SK-N-SH (cell line): ENCODE results near the gene ALDOA. TPM values are rescaled to one million over a fixed set of nuclear protein-coding genes. Genes with fewer than 3 reads are reported as not detected.
A peak's percentile ranks its signal among the peaks of the same experiment; 100 is the strongest.

Experiments used
- CTCF ChIA-PET: fragments of 300-600, 350-600 bp; formaldehyde crosslinking; extraction: SDS; loops from one replicate; lab custom pipeline; 2021; lab: Yijun Ruan, JAX
- POLR2A ChIA-PET: fragments of 350-600 bp; sonication (Branson Sonifier 250); formaldehyde crosslinking; extraction: SDS; loops from one replicate; lab custom pipeline; 2020; ENCODE audit warnings: antibody characterized with exemption, inconsistent platforms; lab: Yijun Ruan, JAX
- DNase-seq: peaks from one replicate; pipeline ENCODE4 v3.0.0; 2012
- H2AFZ ChIP-seq: fragments of 200-600 bp; sonication (generic); 2 replicates; pipeline ENCODE4 v1.8.1; 2016; ENCODE audit warnings: antibody characterized with exemption, mild to moderate bottlenecking, low read depth
- H3F3A ChIP-seq: fragments of 200-600 bp; sonication (generic); replicated peaks from 2 replicates; pipeline ENCODE3; 2016; ENCODE audit warnings: antibody characterized with exemption, mild to moderate bottlenecking; ENCODE audit not compliant: insufficient read depth
- H3K27ac ChIP-seq, 2 experiments: fragments of 200-500 bp in 1 of 2; fragments of 200-600 bp in 1 of 2; sonication (Bioruptor generic) in 1 of 2; sonication (generic), shearing (Covaris generic) in 1 of 2; 2 replicates each; pipeline versions ENCODE4 v1.5.1 to v1.6.1; 2014 to 2016; ENCODE audit warnings: low read depth in 2 of 2, inconsistent platforms in 1 of 2, low read length in 1 of 2, mild to moderate bottlenecking in 1 of 2, mixed read lengths in 1 of 2
- H3K27me3 ChIP-seq: fragments of 200-600 bp; sonication (generic), shearing (Covaris generic); 2 replicates; pipeline ENCODE4 v1.6.1; 2016; ENCODE audit warnings: mixed run types; ENCODE audit not compliant: insufficient read depth
- H3K36me3 ChIP-seq, 2 experiments: fragments of 200-500 bp in 1 of 2; fragments of 200-600 bp in 1 of 2; sonication (Bioruptor generic) in 1 of 2; sonication (generic) in 1 of 2; replicated peaks in 1 of 2; 2 replicates each; pipeline versions ENCODE3 to v1.5.1; 2014 to 2016; ENCODE audit warnings: low read length in 1 of 2, mild to moderate bottlenecking in 1 of 2; ENCODE audit not compliant: insufficient read depth in 2 of 2, control insufficient read depth in 1 of 2
- H3K4me1 ChIP-seq, 2 experiments: fragments of 200-500 bp in 1 of 2; fragments of 200-600 bp in 1 of 2; sonication (Bioruptor generic) in 1 of 2; sonication (generic), shearing (Covaris generic) in 1 of 2; 2 replicates each; pipeline versions ENCODE4 v1.5.1 to v1.6.1; 2014 to 2016; ENCODE audit warnings: low read depth in 1 of 2, low read length in 1 of 2, mixed run types in 1 of 2; ENCODE audit not compliant: insufficient read depth in 2 of 2, control insufficient read depth in 1 of 2
- H3K4me2 ChIP-seq: fragments of 200-600 bp; sonication (generic), shearing (Covaris generic); 2 replicates; pipeline ENCODE4 v1.6.1; 2017; ENCODE audit warnings: mixed run types
- H3K4me3 ChIP-seq, 2 experiments: fragments of 200-500 bp in 1 of 2; fragments of 200-600 bp in 1 of 2; sonication (Bioruptor generic) in 1 of 2; sonication (generic), shearing (Covaris generic) in 1 of 2; 2 replicates each; pipeline versions ENCODE4 v1.5.1 to v1.8.1; 2014 to 2016; ENCODE audit warnings: low read depth in 2 of 2, inconsistent platforms in 1 of 2, low read length in 1 of 2, mild to moderate bottlenecking in 1 of 2, mixed read lengths in 1 of 2, moderate library complexity in 1 of 2
- H3K79me2 ChIP-seq: fragments of 200-600 bp; sonication (generic); 2 replicates; pipeline ENCODE4 v1.8.1; 2017; ENCODE audit warnings: mild to moderate bottlenecking; ENCODE audit not compliant: insufficient read depth
- H3K9ac ChIP-seq: fragments of 200-600 bp; sonication (generic); 2 replicates; pipeline ENCODE4 v1.6.1; 2017; ENCODE audit warnings: mixed run types
- H3K9me2 ChIP-seq: fragments of 200-600 bp; sonication (generic); 2 replicates; pipeline ENCODE4 v1.6.1; 2017; ENCODE audit warnings: mixed run types
- H3K9me3 ChIP-seq: fragments of 200-600 bp; sonication (generic); 2 replicates; pipeline ENCODE4 v1.6.1; 2017; ENCODE audit warnings: mixed run types, mild to moderate bottlenecking, moderate library complexity
- H4K20me1 ChIP-seq: fragments of 200-600 bp; sonication (generic); 2 replicates; pipeline ENCODE4 v1.6.1; 2017; ENCODE audit warnings: mild to moderate bottlenecking, mixed run types; ENCODE audit not compliant: insufficient read depth
- CHD2 ChIP-seq: fragments of 150-350 bp; IDR thresholded peaks from 2 replicates; pipeline ENCODE4 v1.6.1; 2018; ENCODE audit warnings: low read length; ENCODE audit not compliant: partially characterized antibody
- ELF1 ChIP-seq: IDR thresholded peaks from 2 replicates; pipeline ENCODE4 v1.4.0; 2012
- EP300 ChIP-seq, 2 experiments: IDR thresholded peaks; 2 replicates each; pipeline versions ENCODE4 v1.4.0 to v1.6.1; 2012; ENCODE audit warnings: borderline replicate concordance in 1 of 2, low read depth in 1 of 2, low read length in 1 of 2
- EZH2phosphoT487 ChIP-seq: fragments of 200-600 bp; sonication (generic); IDR thresholded peaks from 2 replicates; pipeline ENCODE4 v1.6.1; 2017; ENCODE audit warnings: low read depth, mixed run types, mild to moderate bottlenecking, antibody characterized with exemption, moderate library complexity, borderline replicate concordance
- FOXJ3 ChIP-seq: sonication (generic); formaldehyde crosslinking; IDR thresholded peaks from 2 replicates; pipeline ENCODE4 v1.5.1; 2020; ENCODE audit warnings: mild to moderate bottlenecking, missing genetic modification reagents
- GATA2 ChIP-seq: sonication (generic); formaldehyde crosslinking; IDR thresholded peaks from 2 replicates; pipeline ENCODE4 v1.5.0; 2020; ENCODE audit warnings: mild to moderate bottlenecking, missing genetic modification reagents
- POLR2AphosphoS5 ChIP-seq: IDR thresholded peaks from 2 replicates; pipeline ENCODE4 v1.6.1; 2012; ENCODE audit warnings: low read depth, low read length
- RAD21 ChIP-seq: IDR thresholded peaks from 2 replicates; pipeline ENCODE4 v1.6.1; 2012; ENCODE audit warnings: mild to moderate bottlenecking, low read length
- RCOR1 ChIP-seq: fragments of 150-350 bp; IDR thresholded peaks from 2 replicates; pipeline ENCODE4 v1.6.1; 2017; ENCODE audit warnings: antibody characterized with exemption, low read length
- RFX5 ChIP-seq: IDR thresholded peaks from 2 replicates; pipeline ENCODE4 v1.6.1; 2012; ENCODE audit warnings: mild to moderate bottlenecking, improper control_type of control experiment, low read length
- SIN3A ChIP-seq: IDR thresholded peaks from 2 replicates; pipeline ENCODE4 v1.6.1; 2012; ENCODE audit warnings: low read depth, mild to moderate bottlenecking, low read length, moderate library complexity, borderline replicate concordance
- TCF12 ChIP-seq: IDR thresholded peaks from 2 replicates; pipeline ENCODE4 v1.4.0; 2012
- YY1 ChIP-seq: IDR thresholded peaks from 2 replicates; pipeline ENCODE4 v1.4.0; 2012; ENCODE audit warnings: low read depth, mild to moderate bottlenecking
- polyA plus RNA-seq, 3 experiments: library from polyadenylated mRNA; depleted of rRNA; stranded (reverse); fragments of >200 nt; gene quantifications; 2 replicates each; pipeline ENCODE4 v1.2.3, GENCODE V29; 2012
- TF ChIP-seq, protein P1 (sequence below): IDR thresholded peaks from 2 replicates; pipeline ENCODE4 v1.4.0; 2012; ENCODE audit warnings: low read depth, borderline replicate concordance
- TF ChIP-seq, protein P2 (sequence below): IDR thresholded peaks from 2 replicates; pipeline ENCODE4 v1.6.1; 2012; ENCODE audit warnings: mild to moderate bottlenecking, low read depth, low read length, moderate library complexity
- TF ChIP-seq, protein P3 (sequence below): fragments of 200-600 bp; sonication (generic); IDR thresholded peaks from 2 replicates; pipeline ENCODE4 v1.6.1; 2017; ENCODE audit warnings: antibody characterized with exemption, mild to moderate bottlenecking, moderate library complexity
- TF ChIP-seq, protein P4 (sequence below): IDR thresholded peaks from 2 replicates; pipeline ENCODE4; 2012
- TF ChIP-seq, protein P5 (sequence below): fragments of 150-350 bp; IDR thresholded peaks from 2 replicates; pipeline ENCODE4 v1.6.1; 2017; ENCODE audit warnings: antibody characterized with exemption, low read length, low read depth, borderline replicate concordance

The ALDOA gene
- polyA plus RNA-seq, 1 of the 3 experiments (the other 2 are of a cell fraction): 641 TPM

- TF ChIP-seq CHD2: no peak
- no peak for TF ChIP-seq TCF12
- TF ChIP-seq POLR2AphosphoS5: no peak
- TF ChIP-seq RCOR1: no peak
- TF ChIP-seq, protein P1, sequence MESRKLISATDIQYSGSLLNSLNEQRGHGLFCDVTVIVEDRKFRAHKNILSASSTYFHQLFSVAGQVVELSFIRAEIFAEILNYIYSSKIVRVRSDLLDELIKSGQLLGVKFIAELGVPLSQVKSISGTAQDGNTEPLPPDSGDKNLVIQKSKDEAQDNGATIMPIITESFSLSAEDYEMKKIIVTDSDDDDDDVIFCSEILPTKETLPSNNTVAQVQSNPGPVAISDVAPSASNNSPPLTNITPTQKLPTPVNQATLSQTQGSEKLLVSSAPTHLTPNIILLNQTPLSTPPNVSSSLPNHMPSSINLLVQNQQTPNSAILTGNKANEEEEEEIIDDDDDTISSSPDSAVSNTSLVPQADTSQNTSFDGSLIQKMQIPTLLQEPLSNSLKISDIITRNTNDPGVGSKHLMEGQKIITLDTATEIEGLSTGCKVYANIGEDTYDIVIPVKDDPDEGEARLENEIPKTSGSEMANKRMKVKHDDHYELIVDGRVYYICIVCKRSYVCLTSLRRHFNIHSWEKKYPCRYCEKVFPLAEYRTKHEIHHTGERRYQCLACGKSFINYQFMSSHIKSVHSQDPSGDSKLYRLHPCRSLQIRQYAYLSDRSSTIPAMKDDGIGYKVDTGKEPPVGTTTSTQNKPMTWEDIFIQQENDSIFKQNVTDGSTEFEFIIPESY: no peak
- no peak for TF ChIP-seq FOXJ3 (CRISPR knock-in tag)
Observed at GRCh38 chr16:30069611-30070462, 4.3 kb downstream of the ALDOA start (continued).

GRCh38 chr16:30070490-30070889 is 4.9 kb downstream of the ALDOA start:
- Histone ChIP-seq H3K9ac (no peak overlapping the region), H3K27ac (peak overlapping the region in 1 of 2 experiments; percentile 8; a peak in 1 of 4 replicates), H3K9me2 (no peaks in the 10 kb centered on the region), H3K36me3 (peaks cover 45 to 65% of the 10 kb centered on the region in 2 experiments), H2AFZ (no peak overlapping the region), H3K79me2 (peaks cover 70% of the 10 kb centered on the region), H3K4me1 (peaks cover 19 to 24% of the 10 kb centered on the region in 2 experiments), H3F3A (peaks cover 76% of the 10 kb centered on the region), H3K27me3 (no peaks in the 10 kb centered on the region), H3K4me3 (no peak overlapping the region), H3K9me3 (no peaks in the 10 kb centered on the region), H3K4me2 (peak overlapping the region; percentile 100), H4K20me1 (peaks cover 59% of the 10 kb centered on the region)
- DNase-seq: no peak
- ChIA-PET CTCF (interaction anchor here (1.4 to 1.9 kb wide), 3 partner anchors 9 to 39 kb away, joined by 4 to 8 read pairs (median 4); partner anchors contain the start of genes TBX6 and TLCD3B), POLR2A (interaction anchor here (0.6 kb wide), 1 partner anchor 21 kb away, joined by 3 read pairs; the partner anchor contains the start of gene TBX6)
- TF ChIP-seq EZH2phosphoT487 (no peak), GATA2 (no peak), ELF1 (no peak), SIN3A (no peak), YY1 (no peak), RCOR1 (no peak), RAD21 (no peak), RFX5 (no peak), FOXJ3 (CRISPR knock-in tag) (no peak), EP300 (IDR thresholded peaks at IDR 0.05; ENCODE audit: borderline replicate concordance in 1 of 2, low read depth in 1 of 2, low read length in 1 of 2) (no peak)
- TF ChIP-seq, protein P2, sequence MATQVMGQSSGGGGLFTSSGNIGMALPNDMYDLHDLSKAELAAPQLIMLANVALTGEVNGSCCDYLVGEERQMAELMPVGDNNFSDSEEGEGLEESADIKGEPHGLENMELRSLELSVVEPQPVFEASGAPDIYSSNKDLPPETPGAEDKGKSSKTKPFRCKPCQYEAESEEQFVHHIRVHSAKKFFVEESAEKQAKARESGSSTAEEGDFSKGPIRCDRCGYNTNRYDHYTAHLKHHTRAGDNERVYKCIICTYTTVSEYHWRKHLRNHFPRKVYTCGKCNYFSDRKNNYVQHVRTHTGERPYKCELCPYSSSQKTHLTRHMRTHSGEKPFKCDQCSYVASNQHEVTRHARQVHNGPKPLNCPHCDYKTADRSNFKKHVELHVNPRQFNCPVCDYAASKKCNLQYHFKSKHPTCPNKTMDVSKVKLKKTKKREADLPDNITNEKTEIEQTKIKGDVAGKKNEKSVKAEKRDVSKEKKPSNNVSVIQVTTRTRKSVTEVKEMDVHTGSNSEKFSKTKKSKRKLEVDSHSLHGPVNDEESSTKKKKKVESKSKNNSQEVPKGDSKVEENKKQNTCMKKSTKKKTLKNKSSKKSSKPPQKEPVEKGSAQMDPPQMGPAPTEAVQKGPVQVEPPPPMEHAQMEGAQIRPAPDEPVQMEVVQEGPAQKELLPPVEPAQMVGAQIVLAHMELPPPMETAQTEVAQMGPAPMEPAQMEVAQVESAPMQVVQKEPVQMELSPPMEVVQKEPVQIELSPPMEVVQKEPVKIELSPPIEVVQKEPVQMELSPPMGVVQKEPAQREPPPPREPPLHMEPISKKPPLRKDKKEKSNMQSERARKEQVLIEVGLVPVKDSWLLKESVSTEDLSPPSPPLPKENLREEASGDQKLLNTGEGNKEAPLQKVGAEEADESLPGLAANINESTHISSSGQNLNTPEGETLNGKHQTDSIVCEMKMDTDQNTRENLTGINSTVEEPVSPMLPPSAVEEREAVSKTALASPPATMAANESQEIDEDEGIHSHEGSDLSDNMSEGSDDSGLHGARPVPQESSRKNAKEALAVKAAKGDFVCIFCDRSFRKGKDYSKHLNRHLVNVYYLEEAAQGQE: no peak
- TF ChIP-seq, protein P3, sequence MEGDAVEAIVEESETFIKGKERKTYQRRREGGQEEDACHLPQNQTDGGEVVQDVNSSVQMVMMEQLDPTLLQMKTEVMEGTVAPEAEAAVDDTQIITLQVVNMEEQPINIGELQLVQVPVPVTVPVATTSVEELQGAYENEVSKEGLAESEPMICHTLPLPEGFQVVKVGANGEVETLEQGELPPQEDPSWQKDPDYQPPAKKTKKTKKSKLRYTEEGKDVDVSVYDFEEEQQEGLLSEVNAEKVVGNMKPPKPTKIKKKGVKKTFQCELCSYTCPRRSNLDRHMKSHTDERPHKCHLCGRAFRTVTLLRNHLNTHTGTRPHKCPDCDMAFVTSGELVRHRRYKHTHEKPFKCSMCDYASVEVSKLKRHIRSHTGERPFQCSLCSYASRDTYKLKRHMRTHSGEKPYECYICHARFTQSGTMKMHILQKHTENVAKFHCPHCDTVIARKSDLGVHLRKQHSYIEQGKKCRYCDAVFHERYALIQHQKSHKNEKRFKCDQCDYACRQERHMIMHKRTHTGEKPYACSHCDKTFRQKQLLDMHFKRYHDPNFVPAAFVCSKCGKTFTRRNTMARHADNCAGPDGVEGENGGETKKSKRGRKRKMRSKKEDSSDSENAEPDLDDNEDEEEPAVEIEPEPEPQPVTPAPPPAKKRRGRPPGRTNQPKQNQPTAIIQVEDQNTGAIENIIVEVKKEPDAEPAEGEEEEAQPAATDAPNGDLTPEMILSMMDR: no peak
- TF ChIP-seq, protein P4, sequence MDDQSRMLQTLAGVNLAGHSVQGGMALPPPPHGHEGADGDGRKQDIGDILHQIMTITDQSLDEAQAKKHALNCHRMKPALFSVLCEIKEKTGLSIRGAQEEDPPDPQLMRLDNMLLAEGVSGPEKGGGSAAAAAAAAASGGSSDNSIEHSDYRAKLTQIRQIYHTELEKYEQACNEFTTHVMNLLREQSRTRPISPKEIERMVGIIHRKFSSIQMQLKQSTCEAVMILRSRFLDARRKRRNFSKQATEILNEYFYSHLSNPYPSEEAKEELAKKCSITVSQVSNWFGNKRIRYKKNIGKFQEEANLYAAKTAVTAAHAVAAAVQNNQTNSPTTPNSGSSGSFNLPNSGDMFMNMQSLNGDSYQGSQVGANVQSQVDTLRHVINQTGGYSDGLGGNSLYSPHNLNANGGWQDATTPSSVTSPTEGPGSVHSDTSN: no peak
- TF ChIP-seq, protein P5, sequence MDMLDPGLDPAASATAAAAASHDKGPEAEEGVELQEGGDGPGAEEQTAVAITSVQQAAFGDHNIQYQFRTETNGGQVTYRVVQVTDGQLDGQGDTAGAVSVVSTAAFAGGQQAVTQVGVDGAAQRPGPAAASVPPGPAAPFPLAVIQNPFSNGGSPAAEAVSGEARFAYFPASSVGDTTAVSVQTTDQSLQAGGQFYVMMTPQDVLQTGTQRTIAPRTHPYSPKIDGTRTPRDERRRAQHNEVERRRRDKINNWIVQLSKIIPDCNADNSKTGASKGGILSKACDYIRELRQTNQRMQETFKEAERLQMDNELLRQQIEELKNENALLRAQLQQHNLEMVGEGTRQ: no peak
